AG10803 (cell line): Measurements from ENCODE around the gene HECTD2.
A peak's percentile ranks its signal among the peaks of the same experiment; 100 is the strongest.
"Not testable (repeated sequence)": the region's sequence is repeated elsewhere in the genome, so short reads cannot be mapped to it uniquely, and the experiment has no call there.

Experiments used
- DNase-seq: peaks from one replicate; pipeline ENCODE4 v3.0.0; 2010; ENCODE audit warnings: low read depth
- H3K4me3 ChIP-seq: 2 replicates; pipeline ENCODE4 v1.5.1; 2011; ENCODE audit warnings: mild to moderate bottlenecking, low read length, control low read depth
- CTCF ChIP-seq: conservative IDR thresholded peaks from 2 replicates; pipeline ENCODE4 v1.5.1; 2011; ENCODE audit warnings: mild to moderate bottlenecking, low read length, control low read depth, inconsistent platforms

HECTD2 gene

GRCh38 chr10:91374052-91374451 is 36.1 kb upstream of the HECTD2 start:
- no peak for DNase-seq
- TF ChIP-seq CTCF, result no peak
- no peak overlapping the region for H3K4me3 ChIP-seq

GRCh38 chr10:91378061-91378460 is 32.1 kb upstream of the HECTD2 start:
- DNase-seq, result no peak
- no peak overlapping the region for H3K4me3 ChIP-seq
- no peak for TF ChIP-seq CTCF

GRCh38 chr10:91380873-91381256 is 29.3 kb upstream of the HECTD2 start:
- TF ChIP-seq CTCF, result no peak
- no peak overlapping the region for H3K4me3 ChIP-seq
- DNase-seq, result no peak

- TF ChIP-seq CTCF, result no peak
- peak; percentile 26 for DNase-seq
- H3K4me3 ChIP-seq, result no peak overlapping the region
These were observed 28.8 kb upstream of the HECTD2 start for GRCh38 chr10:91381257-91381891.

- no peak for DNase-seq
- H3K4me3 ChIP-seq, result no peak overlapping the region
- no peak for TF ChIP-seq CTCF
These were observed 24.6 kb upstream of the HECTD2 start for GRCh38 chr10:91385306-91386085.

- TF ChIP-seq CTCF, result peak; percentile 63
- DNase-seq, result peak; percentile 61
- no peak overlapping the region for H3K4me3 ChIP-seq
These were observed 20.3 kb upstream of the HECTD2 start for GRCh38 chr10:91389636-91390512.

GRCh38 chr10:91390513-91390825 is 19.7 kb upstream of the HECTD2 start:
- H3K4me3 ChIP-seq, DNase-seq: not testable (repeated sequence)
